ENCODE results near the gene URM1.
A peak's percentile ranks its signal among the peaks of the same experiment; 100 is the strongest.

URM1 gene

GRCh38 chr9:128349772-128350171 is 21.4 kb upstream of the URM1 start:
- no peak for DNase-seq

- DNase-seq: no peak
These were observed 15.7 kb upstream of the URM1 start for GRCh38 chr9:128355451-128355850.

DNA sequence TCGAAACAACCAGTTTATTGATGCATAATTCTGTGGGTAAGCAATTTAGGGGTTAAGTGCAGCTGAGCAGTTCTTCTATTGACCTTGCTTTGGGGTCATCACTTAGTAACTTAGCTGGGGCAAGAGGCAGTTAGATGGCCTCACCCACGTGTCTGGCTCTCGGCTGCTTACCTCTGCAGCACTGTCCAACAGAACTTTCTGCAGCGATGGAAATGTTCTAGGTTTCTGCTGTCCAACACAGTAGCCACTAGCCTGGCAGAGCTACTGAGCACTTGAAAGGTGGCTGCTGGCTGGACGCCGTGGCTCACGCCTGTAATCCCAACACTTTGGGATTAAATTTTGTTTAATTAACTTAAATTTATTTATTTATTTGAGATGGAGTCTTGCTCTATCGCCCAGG is 13.1 kb upstream of the URM1 start:
- no peak for DNase-seq

GRCh38 chr9:128358861-128359260 is 12.3 kb upstream of the URM1 start:
- no peak for DNase-seq

DNA sequence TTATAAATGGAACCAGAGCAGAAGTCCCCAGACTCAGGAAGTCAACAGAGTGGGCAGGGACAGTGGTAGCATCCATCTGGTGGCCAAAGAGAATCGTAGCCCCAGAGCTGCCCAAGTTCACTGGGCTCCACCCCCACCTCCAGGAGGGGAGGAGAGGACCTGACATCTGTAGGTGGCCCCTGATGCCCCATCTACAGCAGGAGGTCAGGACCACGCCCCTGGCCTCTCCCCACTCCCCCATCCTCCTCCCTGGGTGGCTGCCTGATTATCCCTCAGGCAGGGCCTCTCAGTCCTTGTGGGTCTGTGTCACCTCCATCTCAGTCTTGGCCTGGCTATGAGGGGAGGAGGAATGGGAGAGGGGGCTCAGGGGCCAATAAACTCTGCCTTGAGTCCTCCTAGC is 10.3 kb upstream of the URM1 start:
- no peak for DNase-seq

GRCh38 chr9:128361296-128361985 is 9.7 kb upstream of the URM1 start:
- DNase-seq: no peak

DNA sequence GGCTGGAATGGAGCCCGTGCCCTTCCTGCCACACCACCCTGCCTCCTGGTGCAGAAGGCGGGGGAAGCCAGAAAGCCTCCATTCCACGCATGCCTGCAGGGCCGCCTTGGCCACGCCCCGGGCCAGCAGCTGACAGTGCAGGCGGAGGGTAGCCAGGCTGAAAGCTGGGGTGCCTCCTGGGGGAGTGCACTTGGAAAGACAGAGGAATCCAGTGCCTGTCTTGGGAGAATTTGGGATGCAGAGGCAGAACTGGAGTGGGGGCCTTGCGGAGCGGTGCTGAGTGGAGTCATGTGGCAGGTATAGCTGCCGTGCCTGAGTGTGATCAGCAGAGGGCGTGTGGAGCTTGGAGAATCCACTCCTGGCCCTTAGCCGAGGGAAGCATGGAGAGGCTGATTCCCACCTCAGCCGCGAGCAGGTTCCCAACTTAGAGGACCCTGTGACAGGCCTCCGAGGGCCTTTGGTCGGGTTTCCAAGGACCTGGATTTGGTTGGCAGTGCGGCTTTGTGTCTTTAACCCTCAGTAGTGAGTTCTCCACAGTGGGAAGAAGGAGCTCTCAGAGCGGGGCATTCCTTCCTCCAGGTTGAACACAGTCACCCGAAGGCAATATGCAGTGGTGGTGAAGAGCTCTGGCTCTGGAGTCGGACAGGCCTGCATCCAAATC is 9.1 kb upstream of the URM1 start:
- peak; percentile 22 for DNase-seq

- no peak for DNase-seq
These were observed 8.4 kb upstream of the URM1 start for GRCh38 chr9:128362774-128363173.

GRCh38 chr9:128365525-128365924 is 5.6 kb upstream of the URM1 start:
- no peak for DNase-seq

GRCh38 chr9:128369024-128369706 is 2.0 kb upstream of the URM1 start:
- DNase-seq: no peak

DNA sequence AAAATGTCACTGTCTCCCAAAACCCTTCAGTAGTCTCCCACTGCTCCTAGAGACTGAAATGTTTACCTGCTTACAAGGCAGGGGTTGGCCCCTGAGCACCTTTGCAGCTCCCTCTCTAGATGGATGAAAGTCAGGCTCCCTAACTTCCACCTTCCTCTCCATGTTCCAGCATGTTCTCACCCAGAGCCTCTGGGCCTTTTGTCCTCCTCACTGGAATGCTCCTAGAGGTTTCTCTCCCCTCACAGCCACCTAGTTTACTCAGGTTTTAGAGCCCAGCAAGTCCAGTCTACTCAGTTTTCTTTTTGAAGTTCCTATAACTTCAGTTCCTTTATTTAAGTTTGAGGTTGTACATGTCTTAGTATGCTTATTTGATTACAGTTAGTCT is 815 bp upstream of the URM1 start:
- no peak for DNase-seq

GRCh38 chr9:128371630-128372117 is 500 bp downstream of the URM1 start:
- no peak for DNase-seq

DNA sequence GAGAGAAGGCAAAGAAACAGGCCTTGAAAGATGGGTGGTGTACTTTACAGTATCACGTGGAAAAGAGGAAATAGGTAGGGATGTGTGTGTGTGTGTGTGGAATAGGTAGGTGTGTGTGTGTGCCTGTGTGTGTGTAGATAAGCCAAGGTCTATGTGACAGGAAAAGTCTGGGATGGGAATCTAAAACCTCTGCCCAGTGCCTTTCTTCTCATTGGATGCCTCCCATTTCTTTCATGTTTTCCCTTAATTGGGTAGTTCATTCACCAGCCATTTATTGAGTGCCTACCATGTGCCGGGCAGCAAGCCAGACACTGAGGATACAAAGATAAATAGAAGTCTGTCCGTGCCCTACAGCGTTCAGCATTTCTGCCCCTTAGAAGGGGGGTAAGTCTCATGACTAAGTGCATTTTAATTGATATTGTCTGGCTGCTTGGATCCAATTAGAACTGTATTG is 1.0 kb downstream of the URM1 start:
- no peak for DNase-seq

GRCh38 chr9:128372784-128373183 is 1.6 kb downstream of the URM1 start:
- DNase-seq: no peak

GRCh38 chr9:128374221-128374675 is 3.1 kb downstream of the URM1 start:
- no peak for DNase-seq

DNA sequence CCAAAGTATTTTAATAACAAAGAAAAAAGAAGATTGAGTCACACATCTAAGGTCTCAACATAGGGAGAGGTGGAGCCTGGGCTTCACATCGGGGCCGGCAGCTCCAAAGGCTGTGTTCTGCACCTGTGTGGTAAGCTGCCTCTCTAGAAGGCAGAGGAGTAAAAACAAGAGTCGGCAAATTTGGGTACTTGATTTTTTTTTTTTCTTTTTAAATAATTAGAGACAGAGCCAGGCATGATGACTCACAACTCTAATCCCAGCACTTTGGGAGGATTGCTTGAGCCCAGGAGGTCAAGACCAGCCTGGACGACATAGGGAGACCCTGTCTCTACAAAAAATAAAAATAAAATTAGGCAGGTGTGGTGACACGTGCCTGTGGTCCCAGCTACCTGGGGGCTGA is 4.7 kb downstream of the URM1 start:
- no peak for DNase-seq

DNA sequence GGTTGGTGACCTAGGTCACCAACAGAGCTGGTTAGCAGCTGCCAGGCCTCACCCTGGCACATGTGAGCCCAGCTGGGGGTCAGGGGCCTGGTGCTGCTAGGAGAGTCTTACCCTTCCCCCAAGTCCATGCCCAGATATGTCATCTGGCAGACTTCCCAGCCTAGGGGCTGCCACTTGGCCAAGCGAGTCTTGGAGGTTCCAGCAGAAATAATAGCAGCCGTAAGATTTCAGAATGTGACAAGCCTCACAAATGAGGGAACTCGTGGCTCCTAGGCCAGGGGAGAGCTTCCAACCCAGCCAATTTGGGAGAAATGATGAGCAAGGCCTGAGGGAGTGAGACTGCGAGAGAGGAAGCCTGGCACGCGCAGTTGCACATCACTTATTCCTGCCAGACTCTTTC is 11.1 kb downstream of the URM1 start:
- DNase-seq: no peak

DNA sequence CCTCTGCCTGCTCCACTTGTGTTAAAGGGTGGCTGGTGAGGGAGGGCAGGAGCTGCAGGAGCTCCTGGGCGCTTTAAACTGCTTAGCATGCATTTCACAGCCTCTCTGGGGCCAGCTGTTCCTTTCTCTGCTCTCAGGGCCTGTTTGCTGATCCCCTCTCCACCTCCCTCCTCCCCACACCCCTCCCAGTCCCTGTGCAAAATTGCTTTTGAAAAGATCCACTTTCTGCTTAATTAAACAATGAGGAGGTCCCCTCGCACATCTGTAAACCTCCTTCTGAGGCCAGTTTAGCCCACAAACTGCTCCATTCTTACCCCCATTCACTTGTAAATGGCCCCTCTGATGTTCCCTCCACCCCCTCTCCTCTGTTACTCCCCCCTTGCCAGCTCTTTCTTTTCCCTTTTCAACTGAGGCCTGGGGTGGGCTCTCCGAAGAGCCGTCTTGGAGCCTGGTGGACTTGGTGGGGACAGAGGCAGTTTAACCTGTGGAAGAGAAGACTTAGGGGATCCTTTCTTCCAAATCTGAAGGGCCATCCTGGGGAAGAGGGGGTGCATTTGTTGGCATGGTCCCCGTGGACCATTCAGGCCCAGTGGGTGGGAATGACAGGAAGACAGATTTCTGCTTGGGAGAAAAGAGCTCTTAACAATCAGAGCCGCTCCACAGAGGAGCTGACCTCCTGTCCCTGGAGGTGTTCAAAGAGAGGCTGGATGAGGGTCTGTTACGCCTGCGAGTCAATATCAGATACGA is 12.0 kb downstream of the URM1 start:
- peak; percentile 21 for DNase-seq

- DNase-seq: no peak
These were observed 12.6 kb downstream of the URM1 start for GRCh38 chr9:128383791-128384190.

DNA sequence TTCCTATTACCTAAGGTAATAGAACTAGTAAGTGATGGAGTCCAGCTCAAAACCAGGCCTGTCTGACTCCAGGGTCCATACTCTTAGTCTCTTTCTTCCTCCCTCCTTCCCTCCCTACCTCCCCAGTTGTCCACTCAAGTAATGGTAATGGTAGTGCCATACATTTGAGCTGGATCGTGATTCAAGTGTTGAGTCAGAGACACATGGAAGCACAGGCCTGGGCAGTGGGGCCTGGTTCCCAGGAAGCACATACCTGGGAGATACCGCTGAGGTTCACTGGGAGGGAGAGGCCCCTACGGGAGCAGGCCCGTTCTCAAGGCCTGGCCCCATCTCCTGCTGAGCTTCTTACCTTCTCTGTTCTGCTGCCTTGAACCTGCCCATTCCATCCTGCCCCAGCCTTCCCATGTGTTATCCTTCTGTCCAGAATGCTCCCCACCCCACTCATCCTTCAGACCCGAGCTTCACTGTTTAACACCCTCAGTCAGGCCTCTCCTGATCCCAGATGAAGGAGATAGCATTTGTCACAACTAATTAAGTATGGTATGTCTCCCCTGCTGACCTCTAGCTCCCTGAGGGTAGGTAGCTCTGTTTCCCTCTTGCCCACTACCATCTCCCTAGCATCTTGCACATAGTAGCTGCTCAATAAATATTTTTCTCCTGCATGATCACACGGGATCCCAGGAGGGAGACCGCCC is 13.8 kb downstream of the URM1 start:
- DNase-seq: no peak

- no peak for DNase-seq
These were observed 14.6 kb downstream of the URM1 start for GRCh38 chr9:128385496-128386460.

All from NCI-H1417 treated with DMSO at 0.1 percent for 48 hours (cell line).